Measurements from ENCODE around the gene C10orf120.

GRCh38 chr10:122659126-122659525 lies 40.5 kb downstream of the C10orf120 start:
- no peak for TF ChIP-seq TAF1 (IDR thresholded peaks at IDR 0.05; ENCODE audit: borderline replicate concordance, low read depth, low read length)
- TF ChIP-seq POLR2A (IDR thresholded peaks at IDR 0.05; ENCODE audit: low read depth, low read length) = no peak
